Activated CD4-positive, alpha-beta memory T cell treated with anti-CD3 and anti-CD28 coated beads for 36 hours (primary cell): ENCODE results near the gene STK33. TPM values are rescaled to one million over a fixed set of nuclear protein-coding genes. Genes with fewer than 3 reads are reported as not detected.

Source experiments
- CTCF ChIA-PET: fragments of 350-600 bp; sonication (Branson Sonifier 250); formaldehyde crosslinking; loops from one replicate; lab custom pipeline; 2021; ENCODE audit warnings: antibody characterized with exemption, inconsistent platforms; lab: Charles Lee
- POLR2A ChIA-PET: fragments of 350-600 bp; sonication (Branson Sonifier 250); formaldehyde crosslinking; loops from one replicate; lab custom pipeline; 2021; ENCODE audit warnings: antibody characterized with exemption; lab: Charles Lee
- DNase-seq: peaks from one replicate; pipeline ENCODE4 v3.0.0-alpha.2; 2020
- H3K27ac Mint-ChIP-seq: one replicate; pipeline ENCODE4 v1.8.0; 2021; ENCODE audit warnings: mixed read lengths
- H3K27me3 Mint-ChIP-seq: one replicate; pipeline ENCODE4 v1.8.0; 2021; ENCODE audit warnings: mixed read lengths
- H3K36me3 Mint-ChIP-seq: one replicate; pipeline ENCODE4 v1.8.0; 2021; ENCODE audit warnings: mixed read lengths
- H3K4me1 Mint-ChIP-seq: one replicate; pipeline ENCODE4 v1.8.0; 2021; ENCODE audit warnings: low read depth, mixed read lengths
- H3K4me3 Mint-ChIP-seq: one replicate; pipeline ENCODE4 v1.8.0; 2021; ENCODE audit warnings: mild to moderate bottlenecking, mixed read lengths
- H3K9me3 Mint-ChIP-seq: one replicate; pipeline ENCODE4 v1.8.0; 2021; ENCODE audit warnings: mixed read lengths
- intact Hi-C: fragments of 100-400 bp; cut with micrococcal nuclease; formaldehyde crosslinking; loops from one replicate; pipeline ENCODE4 v1.15.1; 2023
- total RNA-seq, 2 experiments: library from RNA; stranded (reverse); gene quantifications; one replicate each; pipeline ENCODE4 v1.2.3, GENCODE V29; 2021

The STK33 gene
- total RNA-seq, 2 experiments from 2014 or later: 0.24 to 0.46 TPM

- no peak for DNase-seq
- CTCF ChIA-PET: no interaction called here
- Mint-ChIP-seq H3K4me1 (no peaks in the 10 kb centered on the region), H3K9me3 (no peaks in the 10 kb centered on the region), H3K27me3 (peaks cover 6% of the 10 kb centered on the region), H3K36me3 (no peaks in the 10 kb centered on the region), H3K27ac (no peak overlapping the region), H3K4me3 (no peak overlapping the region)
- POLR2A ChIA-PET: no interaction called here
- intact Hi-C loops: no loop called here
These were observed 218.1 kb downstream of the STK33 start for GRCh38 chr11:8375932-8376331.

- intact Hi-C loops: no loop called here
- H3K36me3 Mint-ChIP-seq: no peaks in the 10 kb centered on the region
- CTCF ChIA-PET: no interaction called here
These were observed 218.6 kb downstream of the STK33 start for GRCh38 chr11:8375460-8375859.

GRCh38 chr11:8374716-8375115 lies 219.3 kb downstream of the STK33 start:
- H3K36me3 Mint-ChIP-seq: no peaks in the 10 kb centered on the region
- ChIA-PET CTCF (no interaction called here), POLR2A (no interaction called here)
- H3K27ac Mint-ChIP-seq: no peak overlapping the region
- intact Hi-C loops: no loop called here
- peaks cover 6% of the 10 kb centered on the region for H3K27me3 Mint-ChIP-seq
- no peaks in the 10 kb centered on the region for H3K4me1 Mint-ChIP-seq
- DNase-seq: no peak
- H3K9me3 Mint-ChIP-seq: no peaks in the 10 kb centered on the region
- no peak overlapping the region for H3K4me3 Mint-ChIP-seq

More at GRCh38 chr11:8375460-8375859, 218.6 kb downstream of the STK33 start:
- no peak for DNase-seq
- H3K27ac Mint-ChIP-seq: no peak overlapping the region
- POLR2A ChIA-PET: no interaction called here
- no peak overlapping the region for H3K4me3 Mint-ChIP-seq
- no peaks in the 10 kb centered on the region for H3K9me3 Mint-ChIP-seq
- peaks cover 6% of the 10 kb centered on the region for H3K27me3 Mint-ChIP-seq
- H3K4me1 Mint-ChIP-seq: no peaks in the 10 kb centered on the region

GRCh38 chr11:8373519-8374432 lies 220.3 kb downstream of the STK33 start:
- intact Hi-C loops: no loop called here
- DNase-seq: no peak
- POLR2A ChIA-PET: no interaction called here
- Mint-ChIP-seq H3K27ac (no peak overlapping the region), H3K4me1 (no peaks in the 10 kb centered on the region), H3K36me3 (no peaks in the 10 kb centered on the region), H3K9me3 (no peaks in the 10 kb centered on the region), H3K4me3 (no peak overlapping the region), H3K27me3 (peaks cover 6% of the 10 kb centered on the region)
- CTCF ChIA-PET: no interaction called here

- Mint-ChIP-seq H3K9me3 (no peaks in the 10 kb centered on the region), H3K4me1 (no peaks in the 10 kb centered on the region), H3K4me3 (no peak overlapping the region), H3K27ac (no peak overlapping the region), H3K36me3 (no peaks in the 10 kb centered on the region), H3K27me3 (peaks cover 5% of the 10 kb centered on the region)
- ChIA-PET POLR2A (no interaction called here), CTCF (interaction anchor here (0.6 kb wide), 1 partner anchor 65 kb away, joined by 3 read pairs; no protein-coding TSS in a partner anchor)
- no peak for DNase-seq
- intact Hi-C loops: no loop called here
These were observed 221.2 kb downstream of the STK33 start for GRCh38 chr11:8372641-8373381.

- H3K36me3 Mint-ChIP-seq: no peaks in the 10 kb centered on the region
- no peak for DNase-seq
- intact Hi-C loops: no loop called here
- ChIA-PET CTCF (no interaction called here), POLR2A (no interaction called here)
- H3K27me3 Mint-ChIP-seq: peaks cover 1% of the 10 kb centered on the region
- no peak overlapping the region for H3K27ac Mint-ChIP-seq
- H3K9me3 Mint-ChIP-seq: no peaks in the 10 kb centered on the region
- H3K4me1 Mint-ChIP-seq: no peaks in the 10 kb centered on the region
- no peak overlapping the region for H3K4me3 Mint-ChIP-seq
These were observed 222.5 kb downstream of the STK33 start for GRCh38 chr11:8371516-8371884.

- H3K9me3 Mint-ChIP-seq: no peaks in the 10 kb centered on the region
- H3K36me3 Mint-ChIP-seq: no peaks in the 10 kb centered on the region
- H3K4me1 Mint-ChIP-seq: no peaks in the 10 kb centered on the region
- no peak overlapping the region for H3K4me3 Mint-ChIP-seq
- intact Hi-C loops: no loop called here
- DNase-seq: no peak
- ChIA-PET POLR2A (no interaction called here), CTCF (no interaction called here)
- no peaks in the 10 kb centered on the region for H3K27me3 Mint-ChIP-seq
- H3K27ac Mint-ChIP-seq: no peak overlapping the region
These were observed 223.1 kb downstream of the STK33 start for GRCh38 chr11:8370812-8371515.

GRCh38 chr11:8369592-8370205 lies 224.3 kb downstream of the STK33 start:
- no peaks in the 10 kb centered on the region for H3K4me1 Mint-ChIP-seq
- no peak for DNase-seq
- CTCF ChIA-PET: no interaction called here
- no peak overlapping the region for H3K27ac Mint-ChIP-seq
- POLR2A ChIA-PET: no interaction called here
- no peaks in the 10 kb centered on the region for H3K36me3 Mint-ChIP-seq
- no peak overlapping the region for H3K4me3 Mint-ChIP-seq
- no peaks in the 10 kb centered on the region for H3K9me3 Mint-ChIP-seq
- H3K27me3 Mint-ChIP-seq: no peaks in the 10 kb centered on the region
- intact Hi-C loops: no loop called here

- Mint-ChIP-seq H3K9me3 (no peaks in the 10 kb centered on the region), H3K4me1 (no peaks in the 10 kb centered on the region), H3K27ac (no peak overlapping the region), H3K4me3 (no peak overlapping the region), H3K36me3 (no peaks in the 10 kb centered on the region), H3K27me3 (no peaks in the 10 kb centered on the region)
- CTCF ChIA-PET: no interaction called here
- POLR2A ChIA-PET: no interaction called here
- intact Hi-C loops: no loop called here
- no peak for DNase-seq
These were observed 225.3 kb downstream of the STK33 start for GRCh38 chr11:8368772-8369171.

- Mint-ChIP-seq H3K27ac (no peak overlapping the region), H3K36me3 (no peaks in the 10 kb centered on the region), H3K4me3 (no peak overlapping the region), H3K27me3 (no peaks in the 10 kb centered on the region), H3K4me1 (no peaks in the 10 kb centered on the region), H3K9me3 (no peaks in the 10 kb centered on the region)
- intact Hi-C loops: no loop called here
- ChIA-PET CTCF (no interaction called here), POLR2A (no interaction called here)
- no peak for DNase-seq
These were observed 225.8 kb downstream of the STK33 start for GRCh38 chr11:8368194-8368593.

GRCh38 chr11:8366316-8366715 lies 227.7 kb downstream of the STK33 start:
- Mint-ChIP-seq H3K4me1 (no peaks in the 10 kb centered on the region), H3K9me3 (no peaks in the 10 kb centered on the region), H3K27ac (no peak overlapping the region), H3K27me3 (no peaks in the 10 kb centered on the region), H3K4me3 (no peak overlapping the region), H3K36me3 (no peaks in the 10 kb centered on the region)
- POLR2A ChIA-PET: no interaction called here
- CTCF ChIA-PET: no interaction called here
- DNase-seq: no peak
- intact Hi-C loops: no loop called here
